ENCODE data around the gene CDK5.

Gene CDK5

DNA sequence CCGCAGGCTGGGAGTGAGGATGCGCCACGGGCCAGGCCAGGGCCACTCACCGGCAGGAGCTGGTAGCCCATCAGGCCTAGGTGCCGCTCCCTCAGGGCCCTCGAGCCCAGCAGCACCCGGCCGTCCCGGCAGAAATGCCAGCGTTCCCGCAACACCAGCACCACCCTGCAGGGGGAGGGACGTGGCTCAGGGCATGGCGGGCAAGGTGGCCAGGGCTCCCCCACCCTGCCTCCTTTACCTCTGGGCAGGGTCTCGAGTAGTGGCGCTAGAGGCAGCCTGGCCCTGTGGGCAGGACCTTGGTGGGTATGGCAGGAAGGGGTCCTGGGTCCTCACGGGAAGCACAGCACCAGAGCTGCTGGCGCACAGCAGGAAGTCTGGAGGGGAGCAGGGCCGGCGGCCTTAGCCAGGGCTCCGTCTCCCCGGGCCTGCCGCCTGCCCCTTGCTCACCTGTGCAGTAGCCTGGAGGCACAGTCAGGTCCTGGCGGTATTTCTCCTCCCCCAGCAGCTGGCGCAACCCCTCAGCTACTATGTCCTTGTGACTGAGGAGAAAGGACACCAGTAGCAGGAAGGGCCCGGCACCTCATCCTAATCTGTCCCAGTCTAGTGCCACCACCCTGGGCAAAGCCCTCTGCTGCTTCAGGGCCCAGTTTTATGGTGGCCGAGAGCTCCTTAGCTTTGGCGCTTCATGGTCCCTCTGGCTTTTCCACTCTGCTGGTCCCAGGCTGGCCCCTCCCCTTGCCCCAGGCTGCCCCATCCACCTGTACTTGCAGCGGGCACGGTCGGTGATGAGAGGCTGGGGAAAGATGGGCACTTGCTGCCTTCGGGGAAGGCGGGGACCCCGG lies 19.4 kb upstream of the CDK5 start:
- H3K4me3 ChIP-seq (ENCODE audit: insufficient read depth, low read length, poor library complexity, severe bottlenecking) = no peak overlapping the region
- H3K9ac ChIP-seq (ENCODE audit: low read length) = no peak overlapping the region
- no peaks in the 10 kb centered on the region for H3K27me3 ChIP-seq (ENCODE audit: low read length)
- H2AFZ ChIP-seq (ENCODE audit: low read depth, low read length, severe bottlenecking) = no peak overlapping the region
- no peak overlapping the region for H3K4me2 ChIP-seq (ENCODE audit: low read depth, low read length, poor library complexity, severe bottlenecking)
- TF ChIP-seq EZH2phosphoT487 (conservative IDR thresholded peaks at IDR 0.05; ENCODE audit: low read length) = no peak
- TF ChIP-seq, protein P1, sequence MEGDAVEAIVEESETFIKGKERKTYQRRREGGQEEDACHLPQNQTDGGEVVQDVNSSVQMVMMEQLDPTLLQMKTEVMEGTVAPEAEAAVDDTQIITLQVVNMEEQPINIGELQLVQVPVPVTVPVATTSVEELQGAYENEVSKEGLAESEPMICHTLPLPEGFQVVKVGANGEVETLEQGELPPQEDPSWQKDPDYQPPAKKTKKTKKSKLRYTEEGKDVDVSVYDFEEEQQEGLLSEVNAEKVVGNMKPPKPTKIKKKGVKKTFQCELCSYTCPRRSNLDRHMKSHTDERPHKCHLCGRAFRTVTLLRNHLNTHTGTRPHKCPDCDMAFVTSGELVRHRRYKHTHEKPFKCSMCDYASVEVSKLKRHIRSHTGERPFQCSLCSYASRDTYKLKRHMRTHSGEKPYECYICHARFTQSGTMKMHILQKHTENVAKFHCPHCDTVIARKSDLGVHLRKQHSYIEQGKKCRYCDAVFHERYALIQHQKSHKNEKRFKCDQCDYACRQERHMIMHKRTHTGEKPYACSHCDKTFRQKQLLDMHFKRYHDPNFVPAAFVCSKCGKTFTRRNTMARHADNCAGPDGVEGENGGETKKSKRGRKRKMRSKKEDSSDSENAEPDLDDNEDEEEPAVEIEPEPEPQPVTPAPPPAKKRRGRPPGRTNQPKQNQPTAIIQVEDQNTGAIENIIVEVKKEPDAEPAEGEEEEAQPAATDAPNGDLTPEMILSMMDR (IDR thresholded peaks at IDR 0.05; ENCODE audit: insufficient read depth, low read length, poor library complexity, severe bottlenecking) = no peak
- peaks cover 10% of the 10 kb centered on the region; the same call in 1 of the 2 replicates for H3F3A ChIP-seq (ENCODE audit: insufficient read depth)
- no peaks in the 10 kb centered on the region for H4K20me1 ChIP-seq (ENCODE audit: low read depth, low read length)
- H3K9me3 ChIP-seq (ENCODE audit: insufficient read depth, low read length) = no peaks in the 10 kb centered on the region
- peaks cover 18% of the 10 kb centered on the region; the same call in 1 of the 2 replicates for H3K79me2 ChIP-seq (ENCODE audit: insufficient read depth, low read length)
- H3K9me2 ChIP-seq (replicated peaks; ENCODE audit: insufficient read depth, low read length) = no peaks in the 10 kb centered on the region
- no peaks in the 10 kb centered on the region for H3K36me3 ChIP-seq (ENCODE audit: low read length)
- H3K27ac ChIP-seq (ENCODE audit: low read depth, low read length) = no peak overlapping the region

DNA sequence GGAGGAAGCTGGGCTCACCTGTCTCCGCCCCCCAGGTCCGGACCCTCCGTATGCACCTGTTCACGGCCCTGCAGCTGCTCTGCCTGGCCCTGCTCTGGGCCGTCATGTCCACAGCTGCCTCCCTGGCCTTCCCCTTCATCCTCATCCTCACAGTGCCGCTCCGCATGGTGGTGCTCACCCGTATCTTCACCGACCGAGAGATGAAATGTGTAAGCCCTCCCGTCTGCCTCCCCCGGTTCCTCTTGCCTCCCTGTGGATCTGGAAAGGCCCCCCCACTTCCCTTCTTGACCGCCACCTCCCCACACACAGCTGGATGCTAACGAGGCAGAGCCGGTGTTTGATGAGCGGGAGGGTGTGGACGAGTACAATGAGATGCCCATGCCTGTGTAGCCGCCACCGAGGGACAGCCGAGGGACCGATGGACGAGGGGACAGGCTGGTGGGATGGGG lies 18.3 kb upstream of the CDK5 start:
- Histone ChIP-seq H3K27me3 (ENCODE audit: low read length) (no peaks in the 10 kb centered on the region), H3K9me3 (ENCODE audit: insufficient read depth, low read length) (no peaks in the 10 kb centered on the region), H2AFZ (ENCODE audit: low read depth, low read length, severe bottlenecking) (no peak overlapping the region), H3K79me2 (ENCODE audit: insufficient read depth, low read length) (peaks cover 15% of the 10 kb centered on the region; the same call in 1 of the 2 replicates), H3K27ac (ENCODE audit: low read depth, low read length) (no peak overlapping the region), H4K20me1 (ENCODE audit: low read depth, low read length) (no peaks in the 10 kb centered on the region), H3K4me2 (ENCODE audit: low read depth, low read length, poor library complexity, severe bottlenecking) (no peak overlapping the region), H3K36me3 (ENCODE audit: low read length) (no peaks in the 10 kb centered on the region), H3K9ac (ENCODE audit: low read length) (no peak overlapping the region), H3F3A (ENCODE audit: insufficient read depth) (peaks cover 10% of the 10 kb centered on the region; the same call in 1 of the 2 replicates), H3K4me3 (ENCODE audit: insufficient read depth, low read length, poor library complexity, severe bottlenecking) (no peak overlapping the region), H3K9me2 (replicated peaks; ENCODE audit: insufficient read depth, low read length) (no peaks in the 10 kb centered on the region)
- TF ChIP-seq, protein P1 (IDR thresholded peaks at IDR 0.05; ENCODE audit: insufficient read depth, low read length, poor library complexity, severe bottlenecking) = no peak
- no peak for TF ChIP-seq EZH2phosphoT487 (conservative IDR thresholded peaks at IDR 0.05; ENCODE audit: low read length)

DNA sequence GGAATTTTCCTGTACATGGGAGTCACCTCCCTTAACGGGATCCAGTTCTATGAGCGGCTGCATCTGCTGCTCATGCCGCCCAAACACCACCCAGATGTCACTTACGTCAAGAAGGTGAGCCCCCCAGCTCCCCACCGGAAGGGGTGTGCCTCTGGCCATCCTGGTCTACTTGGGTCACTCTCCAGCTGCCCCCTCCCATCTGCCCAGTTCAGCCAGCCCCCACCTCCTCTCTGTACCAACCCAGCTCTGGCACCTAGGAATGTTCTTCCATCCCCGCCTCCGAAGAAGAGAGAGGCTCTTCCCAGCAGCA lies 17.9 kb upstream of the CDK5 start:
- Histone ChIP-seq H3K4me3 (ENCODE audit: insufficient read depth, low read length, poor library complexity, severe bottlenecking) (no peak overlapping the region), H3K79me2 (ENCODE audit: insufficient read depth, low read length) (peaks cover 15% of the 10 kb centered on the region; the same call in 1 of the 2 replicates), H4K20me1 (ENCODE audit: low read depth, low read length) (no peaks in the 10 kb centered on the region), H3K4me2 (ENCODE audit: low read depth, low read length, poor library complexity, severe bottlenecking) (no peak overlapping the region), H3K9ac (ENCODE audit: low read length) (no peak overlapping the region), H3K9me3 (ENCODE audit: insufficient read depth, low read length) (no peaks in the 10 kb centered on the region), H2AFZ (ENCODE audit: low read depth, low read length, severe bottlenecking) (no peak overlapping the region), H3F3A (ENCODE audit: insufficient read depth) (peaks cover 10% of the 10 kb centered on the region; the same call in 1 of the 2 replicates), H3K9me2 (replicated peaks; ENCODE audit: insufficient read depth, low read length) (no peaks in the 10 kb centered on the region), H3K27ac (ENCODE audit: low read depth, low read length) (no peak overlapping the region), H3K27me3 (ENCODE audit: low read length) (no peaks in the 10 kb centered on the region), H3K36me3 (ENCODE audit: low read length) (no peaks in the 10 kb centered on the region)
- no peak for TF ChIP-seq EZH2phosphoT487 (conservative IDR thresholded peaks at IDR 0.05; ENCODE audit: low read length)
- TF ChIP-seq, protein P1 (IDR thresholded peaks at IDR 0.05; ENCODE audit: insufficient read depth, low read length, poor library complexity, severe bottlenecking) = no peak
